HFFc6 (cell line): ENCODE measurements around the gene LRRC75B. TPM values are rescaled to one million over a fixed set of nuclear protein-coding genes. Genes with fewer than 3 reads are reported as not detected.
"Not testable (repeated sequence)": the region's sequence is repeated elsewhere in the genome, so short reads cannot be mapped to it uniquely, and the experiment has no call there.

ENCODE experiments used
- DNase-seq: peaks from one replicate; pipeline ENCODE4 v3.0.0-alpha.2; 2018
- H3K27ac Mint-ChIP-seq: 2 replicates; pipeline ENCODE4 v1.8.0; 2020; ENCODE audit warnings: mild to moderate bottlenecking, mixed read lengths
- H3K27me3 Mint-ChIP-seq: 2 replicates; pipeline ENCODE4 v1.8.0; 2021; ENCODE audit warnings: mild to moderate bottlenecking, moderate library complexity, mixed read lengths; ENCODE audit not compliant: insufficient read depth
- H3K36me3 Mint-ChIP-seq: 2 replicates; pipeline ENCODE4 v1.8.0; 2021; ENCODE audit warnings: low read depth, mixed read lengths
- H3K4me1 Mint-ChIP-seq: 2 replicates; pipeline ENCODE4 v1.8.0; 2020; ENCODE audit warnings: low read depth, mixed read lengths
- H3K4me3 Mint-ChIP-seq: 2 replicates; pipeline ENCODE4 v1.8.0; 2020; ENCODE audit warnings: mild to moderate bottlenecking, moderate library complexity, mixed read lengths
- H3K9me3 Mint-ChIP-seq: 2 replicates; pipeline ENCODE4 v1.8.0; 2020; ENCODE audit warnings: mild to moderate bottlenecking, mixed read lengths
- CTCF ChIP-seq: fragments of 200-600 bp; sonication (generic); IDR thresholded peaks from 2 replicates; pipeline ENCODE4 v1.5.0; 2021; ENCODE audit warnings: antibody characterized with exemption, mild to moderate bottlenecking
- total RNA-seq, 6 experiments: library from RNA; stranded (reverse); fragmentation: NEBNext Ultra II Directional; extraction: Animal tissue kit (Norgen Biotek cat#: 25700); gene quantifications; 2 replicates in 1 of 6; 3 replicates in 5 of 6; pipeline ENCODE4 v1.2.3, GENCODE V29; 2021

LRRC75B gene
- total RNA-seq, 6 experiments from 2014 or later, result 0.87 to 1.6 (median 1.0) TPM

- not testable (repeated sequence) for H3K27me3 Mint-ChIP-seq, DNase-seq, H3K27ac Mint-ChIP-seq, H3K9me3 Mint-ChIP-seq, H3K36me3 Mint-ChIP-seq
- peak overlapping the region; percentile 50 for H3K4me3 Mint-ChIP-seq
- H3K4me1 Mint-ChIP-seq, result peaks cover 14% of the 10 kb centered on the region
- peak; percentile 52 for TF ChIP-seq CTCF
These were observed 11.1 kb upstream of the LRRC75B start for GRCh38 chr22:24603770-24604629.

- H3K36me3 Mint-ChIP-seq, H3K9me3 Mint-ChIP-seq, H3K27me3 Mint-ChIP-seq, H3K27ac Mint-ChIP-seq, DNase-seq: not testable (repeated sequence)
- Mint-ChIP-seq H3K4me3 (peak within 1 kb of the TSS; percentile 16; the same call in 1 of the 2 replicates), H3K4me1 (peaks cover 14% of the 10 kb centered on the region)
These were observed 10.2 kb upstream of the LRRC75B start, which contains the start of gene GGT1 for GRCh38 chr22:24602847-24603769. Gene GGT1, plus strand, starts transcription at chr22:24603193. Its CDS starts 7,889 bp downstream, at chr22:24611082.

- not testable (repeated sequence) for H3K36me3 Mint-ChIP-seq, H3K27ac Mint-ChIP-seq, H3K9me3 Mint-ChIP-seq, H3K27me3 Mint-ChIP-seq, H3K4me3 Mint-ChIP-seq, DNase-seq
- H3K4me1 Mint-ChIP-seq, result peaks cover 14% of the 10 kb centered on the region
These were observed 9.4 kb upstream of the LRRC75B start for GRCh38 chr22:24602105-24602749.

GRCh38 chr22:24601217-24602104 is 8.6 kb upstream of the LRRC75B start:
- Mint-ChIP-seq H3K4me1 (peaks cover 14% of the 10 kb centered on the region), H3K27me3 (peaks cover 1% of the 10 kb centered on the region; the same call in 1 of the 2 replicates), H3K9me3 (no peaks in the 10 kb centered on the region), H3K4me3 (no peak overlapping the region), H3K27ac (no peak overlapping the region), H3K36me3 (no peaks in the 10 kb centered on the region)
- no peak for TF ChIP-seq CTCF
- DNase-seq, result no peak

GRCh38 chr22:24599958-24600715 is 7.3 kb upstream of the LRRC75B start:
- H3K4me1 Mint-ChIP-seq, result peaks cover 14% of the 10 kb centered on the region
- H3K27me3 Mint-ChIP-seq, H3K9me3 Mint-ChIP-seq, H3K4me3 Mint-ChIP-seq, H3K36me3 Mint-ChIP-seq, DNase-seq, H3K27ac Mint-ChIP-seq: not testable (repeated sequence)

- Mint-ChIP-seq H3K27ac (no peak overlapping the region), H3K27me3 (peaks cover 1% of the 10 kb centered on the region; the same call in 1 of the 2 replicates), H3K36me3 (no peaks in the 10 kb centered on the region), H3K9me3 (no peaks in the 10 kb centered on the region), H3K4me3 (no peak overlapping the region), H3K4me1 (peaks cover 14% of the 10 kb centered on the region)
- DNase-seq, result no peak
- no peak for TF ChIP-seq CTCF
These were observed 6.6 kb upstream of the LRRC75B start for GRCh38 chr22:24599514-24599913.

GRCh38 chr22:24597076-24597475 is 4.2 kb upstream of the LRRC75B start:
- not testable (repeated sequence) for H3K4me3 Mint-ChIP-seq, H3K4me1 Mint-ChIP-seq, H3K9me3 Mint-ChIP-seq, H3K27ac Mint-ChIP-seq, H3K36me3 Mint-ChIP-seq, H3K27me3 Mint-ChIP-seq, DNase-seq
